OCI-LY1 (cell line): ENCODE measurements around the gene ASH1L.

Source experiments
- H2AFZ ChIP-seq: fragments of 200-600 bp; sonication (generic), shearing (Covaris generic); 2 replicates; pipeline ENCODE4 v1.6.0; 2014; ENCODE audit warnings: antibody characterized with exemption, mild to moderate bottlenecking, low read length
- H3F3A ChIP-seq: fragments of 200-600 bp; sonication (generic), shearing (Covaris generic); 2 replicates; pipeline ENCODE4 v1.6.0; 2014; ENCODE audit warnings: mild to moderate bottlenecking, antibody characterized with exemption, low read length, moderate library complexity; ENCODE audit not compliant: insufficient read depth
- H3K27ac ChIP-seq: fragments of 200-600 bp; sonication (generic); 2 replicates; pipeline ENCODE4 v1.5.1; 2014; ENCODE audit warnings: low read length, mixed run types, mild to moderate bottlenecking, low read depth; ENCODE audit not compliant: poor library complexity, severe bottlenecking
- H3K27me3 ChIP-seq: fragments of 200-600 bp; sonication (generic); 2 replicates; pipeline ENCODE4 v1.6.0; 2014; ENCODE audit warnings: antibody characterized with exemption, mild to moderate bottlenecking, low read length, moderate library complexity; ENCODE audit not compliant: insufficient read depth
- H3K36me3 ChIP-seq: fragments of 200-600 bp; sonication (generic); 2 replicates; pipeline ENCODE4 v1.6.1; 2014; ENCODE audit warnings: mild to moderate bottlenecking, antibody characterized with exemption, low read length, moderate library complexity, mixed read lengths; ENCODE audit not compliant: insufficient read depth
- H3K4me1 ChIP-seq: fragments of 200-600 bp; sonication (generic); 2 replicates; pipeline ENCODE4 v1.5.1; 2014; ENCODE audit warnings: mild to moderate bottlenecking, low read length, moderate library complexity; ENCODE audit not compliant: insufficient read depth, severe bottlenecking
- H3K4me2 ChIP-seq: fragments of 200-600 bp; sonication (generic), shearing (Covaris generic); 2 replicates; pipeline ENCODE4 v1.6.1; 2014; ENCODE audit warnings: low read length
- H3K4me3 ChIP-seq: fragments of 200-600 bp; sonication (generic); 2 replicates; pipeline ENCODE4 v1.5.1; 2014; ENCODE audit warnings: low read length, low read depth, mild to moderate bottlenecking, mixed read lengths; ENCODE audit not compliant: poor library complexity, severe bottlenecking
- H3K79me2 ChIP-seq: fragments of 200-600 bp; shearing (Covaris generic); 2 replicates; pipeline ENCODE4 v1.6.1; 2016; ENCODE audit warnings: mixed run types, low read length, mixed read lengths; ENCODE audit not compliant: insufficient read depth
- H3K9ac ChIP-seq: fragments of 200-600 bp; sonication (generic), shearing (Covaris generic); 2 replicates; pipeline ENCODE4 v1.6.1; 2014; ENCODE audit warnings: mild to moderate bottlenecking, low read length, mixed read lengths
- H3K9me2 ChIP-seq: fragments of 200-600 bp; sonication (generic), shearing (Covaris generic); 2 replicates; pipeline ENCODE4 v1.6.1; 2014; ENCODE audit warnings: low read depth, mild to moderate bottlenecking, low read length, mixed read lengths
- H3K9me3 ChIP-seq: fragments of 200-600 bp; shearing (Covaris generic); 2 replicates; pipeline ENCODE4 v1.6.1; 2014; ENCODE audit warnings: low read length, mixed read lengths
- H4K20me1 ChIP-seq: fragments of 200-600 bp; sonication (generic), shearing (Covaris generic); 2 replicates; pipeline ENCODE4 v1.6.0; 2016; ENCODE audit warnings: mild to moderate bottlenecking, low read length; ENCODE audit not compliant: insufficient read depth
- CTCF ChIP-seq: fragments of 200-600 bp; sonication (generic), shearing (Covaris generic); IDR thresholded peaks from 2 replicates; pipeline ENCODE4 v1.5.1; 2017; ENCODE audit warnings: mild to moderate bottlenecking, antibody characterized with exemption, low read length, moderate library complexity, mixed read lengths
- EZH2 ChIP-seq: fragments of 200-600 bp; sonication (generic), shearing (Covaris generic); IDR thresholded peaks from 2 replicates; pipeline ENCODE4 v1.8.0; 2017; ENCODE audit warnings: borderline replicate concordance, mixed run types, mild to moderate bottlenecking, antibody characterized with exemption, low read length, moderate library complexity, mixed read lengths

Gene ASH1L

DNA sequence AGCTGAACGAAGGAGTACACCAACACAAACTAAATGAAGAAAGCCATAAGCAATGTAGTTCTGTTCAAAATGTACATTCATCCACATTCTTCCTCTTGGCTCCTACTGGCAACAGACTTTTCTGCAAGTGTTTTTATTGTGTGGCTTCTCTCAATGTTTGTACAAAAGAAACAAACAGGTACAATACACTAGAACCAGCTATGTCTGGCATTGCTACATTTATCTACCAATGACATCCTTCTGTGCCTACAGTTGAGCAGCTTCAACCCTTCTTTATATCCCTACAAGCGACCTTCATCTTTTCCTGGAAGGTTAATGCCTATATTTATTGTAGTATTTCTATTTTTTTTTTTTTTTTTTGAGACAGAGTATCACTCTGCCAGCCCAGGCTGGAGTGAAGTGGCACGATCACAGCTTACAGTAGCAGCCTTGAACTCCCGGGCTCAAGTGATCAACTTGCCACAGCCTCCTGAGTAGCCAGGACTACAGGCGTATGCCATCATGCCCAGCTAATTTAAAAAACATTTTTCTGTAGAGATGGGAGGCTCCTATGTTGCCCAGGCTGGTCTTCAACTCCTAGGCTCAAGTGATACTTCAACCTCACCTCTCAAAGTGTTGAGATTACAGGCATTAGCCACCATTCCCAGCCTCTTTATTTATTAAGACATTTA is 89.3 kb downstream of the ASH1L start:
- Histone ChIP-seq H3K9me2 (no peaks in the 10 kb centered on the region), H4K20me1 (no peaks in the 10 kb centered on the region), H3K4me2 (no peak overlapping the region), H3K9me3 (peaks cover 14% of the 10 kb centered on the region; the same call in 1 of the 2 replicates), H3K4me3 (no peak overlapping the region), H3K79me2 (peaks cover 14% of the 10 kb centered on the region), H3K27me3 (no peaks in the 10 kb centered on the region), H3K9ac (no peak overlapping the region), H2AFZ (no peak overlapping the region), H3K27ac (no peak overlapping the region), H3F3A (no peaks in the 10 kb centered on the region), H3K4me1 (no peaks in the 10 kb centered on the region), H3K36me3 (peaks cover 57% of the 10 kb centered on the region)
- TF ChIP-seq CTCF, result no peak
- TF ChIP-seq EZH2, result no peak

GRCh38 chr1:155472491-155473083 is 90.0 kb downstream of the ASH1L start:
- Histone ChIP-seq H3K27me3 (no peaks in the 10 kb centered on the region), H3K4me3 (no peak overlapping the region), H3K9ac (no peak overlapping the region), H3K9me2 (no peaks in the 10 kb centered on the region), H3K4me2 (no peak overlapping the region), H3K4me1 (peaks cover 4% of the 10 kb centered on the region), H3K79me2 (peaks cover 15% of the 10 kb centered on the region), H3F3A (no peaks in the 10 kb centered on the region), H2AFZ (no peak overlapping the region), H3K9me3 (peaks cover 14% of the 10 kb centered on the region; the same call in 1 of the 2 replicates), H3K27ac (no peak overlapping the region), H3K36me3 (peaks cover 51% of the 10 kb centered on the region), H4K20me1 (no peaks in the 10 kb centered on the region)
- no peak for TF ChIP-seq EZH2
- no peak for TF ChIP-seq CTCF

DNA sequence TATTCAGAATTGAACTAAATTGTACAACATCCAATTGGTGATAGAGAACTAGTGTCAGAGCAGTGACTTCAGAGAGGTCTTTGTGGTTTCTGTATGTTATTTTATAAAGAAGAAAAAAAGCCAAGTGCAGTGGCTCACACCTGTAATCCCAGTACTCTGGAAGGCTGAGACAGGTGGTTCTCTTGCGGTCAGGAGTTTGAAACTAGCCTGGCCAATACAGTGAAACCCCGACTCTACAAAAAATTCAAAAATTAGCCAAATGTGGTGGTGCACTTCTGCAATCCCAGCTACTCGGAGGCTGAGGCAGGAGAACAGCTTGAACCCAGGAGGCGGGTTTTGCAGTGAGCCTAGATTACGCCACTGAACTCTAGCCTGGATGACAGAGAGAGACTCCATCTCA is 90.7 kb downstream of the ASH1L start:
- H3F3A ChIP-seq, result no peaks in the 10 kb centered on the region
- H3K36me3 ChIP-seq, result peaks cover 53% of the 10 kb centered on the region
- no peak for TF ChIP-seq CTCF
- TF ChIP-seq EZH2, result no peak
- peaks cover 11% of the 10 kb centered on the region for H3K4me1 ChIP-seq
- H4K20me1 ChIP-seq, result no peaks in the 10 kb centered on the region
- H2AFZ ChIP-seq, result no peak overlapping the region
- no peak overlapping the region for H3K4me3 ChIP-seq
- peaks cover 19% of the 10 kb centered on the region for H3K79me2 ChIP-seq
- H3K9me2 ChIP-seq, result no peaks in the 10 kb centered on the region
- H3K27ac ChIP-seq, result no peak overlapping the region
- no peak overlapping the region for H3K9ac ChIP-seq
- H3K4me2 ChIP-seq, result no peak overlapping the region
- no peaks in the 10 kb centered on the region for H3K27me3 ChIP-seq
- H3K9me3 ChIP-seq, result peaks cover 14% of the 10 kb centered on the region; the same call in 1 of the 2 replicates
